Endodermal cell (in vitro differentiated cells): ENCODE data around the gene RABGGTA. TPM values are rescaled to one million over a fixed set of nuclear protein-coding genes. Genes with fewer than 3 reads are reported as not detected.

Experiments used
- DNase-seq: peaks from one replicate; pipeline ENCODE4 v3.0.0-alpha.2; 2017
- H3K27ac ChIP-seq: 2 replicates; pipeline ENCODE4 v1.5.1; 2013; ENCODE audit warnings: mild to moderate bottlenecking, low read depth, low read length, moderate library complexity
- H3K27me3 ChIP-seq: 2 replicates; pipeline ENCODE4 v1.6.1; 2013; ENCODE audit warnings: mild to moderate bottlenecking, low read length, moderate library complexity; ENCODE audit not compliant: insufficient read depth, control insufficient read depth, poor library complexity, severe bottlenecking
- H3K36me3 ChIP-seq: 2 replicates; pipeline ENCODE4 v1.7.0; 2013; ENCODE audit warnings: mild to moderate bottlenecking, low read length, moderate library complexity; ENCODE audit not compliant: control insufficient read depth, insufficient read depth
- H3K4me1 ChIP-seq: one replicate; pipeline ENCODE4 v1.7.0; 2013; ENCODE audit warnings: low read length; ENCODE audit not compliant: control insufficient read depth, insufficient read depth
- H3K4me3 ChIP-seq: 2 replicates; pipeline ENCODE4 v1.5.1; 2013; ENCODE audit warnings: mild to moderate bottlenecking, low read length, moderate library complexity
- H3K9ac ChIP-seq: 2 replicates; pipeline ENCODE4 v1.6.1; 2013; ENCODE audit warnings: mild to moderate bottlenecking, low read length, moderate library complexity; ENCODE audit not compliant: poor library complexity, severe bottlenecking; ENCODE audit errors: extremely low read depth
- H3K9me3 ChIP-seq: 2 replicates; pipeline ENCODE4 v1.6.1; 2013; ENCODE audit warnings: mild to moderate bottlenecking, low read length, moderate library complexity; ENCODE audit not compliant: control insufficient read depth
- H3K27ac Mint-ChIP-seq: 2 replicates; pipeline ENCODE4 v1.8.0; 2020; ENCODE audit warnings: mixed read lengths
- H3K27me3 Mint-ChIP-seq: 2 replicates; pipeline ENCODE4 v1.8.0; 2021; ENCODE audit warnings: mild to moderate bottlenecking, mixed read lengths; ENCODE audit not compliant: insufficient read depth
- H3K36me3 Mint-ChIP-seq: 2 replicates; pipeline ENCODE4 v1.8.0; 2020; ENCODE audit warnings: low read depth, mixed read lengths
- H3K4me1 Mint-ChIP-seq: 2 replicates; pipeline ENCODE4 v1.8.0; 2020; ENCODE audit warnings: mixed read lengths
- H3K4me3 Mint-ChIP-seq: 2 replicates; pipeline ENCODE4 v1.8.0; 2020; ENCODE audit warnings: mild to moderate bottlenecking, moderate library complexity, mixed read lengths
- H3K9me3 Mint-ChIP-seq: 2 replicates; pipeline ENCODE4 v1.8.0; 2020; ENCODE audit warnings: mild to moderate bottlenecking, mixed read lengths
- WGBS, 2 experiments: methylation state at CpG; one replicate each; pipeline versions ENCODE4 v1.1.5 to v1.1.7; 2013; ENCODE audit warnings: missing lambda C conversion rate in 2 of 2, mixed read lengths in 1 of 2; ENCODE audit not compliant: insufficient coverage in 1 of 2, insufficient read length in 1 of 2; 5-methylcytosine and 5-hydroxymethylcytosine counted together
- total RNA-seq, 2 donors: library from RNA; stranded (reverse); fragmentation: NEBNext Ultra II Directional in 1 of 2; extraction: Animal tissue kit (Norgen Biotek cat#: 25700) in 1 of 2; gene quantifications; 2 replicates in 1 of 2; 3 replicates in 1 of 2; pipeline ENCODE4 v1.2.1, GENCODE V29; 2021
- TF ChIP-seq, protein P1 (sequence below): fragments of 200-600 bp; sonication (generic); conservative IDR thresholded peaks from 2 replicates; pipeline ENCODE4 v1.5.0; 2021; ENCODE audit warnings: antibody characterized with exemption, mild to moderate bottlenecking

RABGGTA gene
- total RNA-seq, 2 donors from 2014 or later: 20.2 to 20.5 TPM

DNA sequence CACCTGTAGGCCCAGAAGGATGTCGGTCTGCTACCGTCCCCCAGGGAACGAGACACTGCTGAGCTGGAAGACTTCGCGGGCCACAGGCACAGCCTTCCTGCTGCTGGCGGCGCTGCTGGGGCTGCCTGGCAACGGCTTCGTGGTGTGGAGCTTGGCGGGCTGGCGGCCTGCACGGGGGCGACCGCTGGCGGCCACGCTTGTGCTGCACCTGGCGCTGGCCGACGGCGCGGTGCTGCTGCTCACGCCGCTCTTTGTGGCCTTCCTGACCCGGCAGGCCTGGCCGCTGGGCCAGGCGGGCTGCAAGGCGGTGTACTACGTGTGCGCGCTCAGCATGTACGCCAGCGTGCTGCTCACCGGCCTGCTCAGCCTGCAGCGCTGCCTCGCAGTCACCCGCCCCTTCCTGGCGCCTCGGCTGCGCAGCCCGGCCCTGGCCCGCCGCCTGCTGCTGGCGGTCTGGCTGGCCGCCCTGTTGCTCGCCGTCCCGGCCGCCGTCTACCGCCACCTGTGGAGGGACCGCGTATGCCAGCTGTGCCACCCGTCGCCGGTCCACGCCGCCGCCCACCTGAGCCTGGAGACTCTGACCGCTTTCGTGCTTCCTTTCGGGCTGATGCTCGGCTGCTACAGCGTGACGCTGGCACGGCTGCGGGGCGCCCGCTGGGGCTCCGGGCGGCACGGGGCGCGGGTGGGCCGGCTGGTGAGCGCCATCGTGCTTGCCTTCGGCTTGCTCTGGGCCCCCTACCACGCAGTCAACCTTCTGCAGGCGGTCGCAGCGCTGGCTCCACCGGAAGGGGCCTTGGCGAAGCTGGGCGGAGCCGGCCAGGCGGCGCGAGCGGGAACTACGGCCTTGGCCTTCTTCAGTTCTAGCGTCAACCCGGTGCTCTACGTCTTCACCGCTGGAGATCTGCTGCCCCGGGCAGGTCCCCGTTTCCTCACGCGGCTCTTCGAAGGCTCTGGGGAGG lies 39.5 kb upstream of the RABGGTA start, which contains the start of gene LTB4R:
Gene LTB4R, plus strand, starts transcription at position 857 of the 959 bp plus-strand sequence. CDS start 4,150 bp downstream, outside the sequence.
- no peak for DNase-seq
- no peaks in the 10 kb centered on the region for H3K27me3 ChIP-seq
- Mint-ChIP-seq H3K4me1 (peaks cover 10% of the 10 kb centered on the region), H3K27me3 (peaks cover 17% of the 10 kb centered on the region), H3K9me3 (no peaks in the 10 kb centered on the region), H3K4me3 (no peak within 1 kb of the TSS), H3K27ac (no peak within 1 kb of the TSS), H3K36me3 (peaks cover 22% of the 10 kb centered on the region)
- no peaks in the 10 kb centered on the region for H3K4me1 ChIP-seq
- no peak within 1 kb of the TSS for H3K9ac ChIP-seq
- 96 to 97% methylated on average over 73 to 99 of the region's 99 CpGs for WGBS, 2 experiments
- no peak within 1 kb of the TSS for H3K4me3 ChIP-seq
- no peaks in the 10 kb centered on the region for H3K9me3 ChIP-seq
- TF ChIP-seq, protein P1, sequence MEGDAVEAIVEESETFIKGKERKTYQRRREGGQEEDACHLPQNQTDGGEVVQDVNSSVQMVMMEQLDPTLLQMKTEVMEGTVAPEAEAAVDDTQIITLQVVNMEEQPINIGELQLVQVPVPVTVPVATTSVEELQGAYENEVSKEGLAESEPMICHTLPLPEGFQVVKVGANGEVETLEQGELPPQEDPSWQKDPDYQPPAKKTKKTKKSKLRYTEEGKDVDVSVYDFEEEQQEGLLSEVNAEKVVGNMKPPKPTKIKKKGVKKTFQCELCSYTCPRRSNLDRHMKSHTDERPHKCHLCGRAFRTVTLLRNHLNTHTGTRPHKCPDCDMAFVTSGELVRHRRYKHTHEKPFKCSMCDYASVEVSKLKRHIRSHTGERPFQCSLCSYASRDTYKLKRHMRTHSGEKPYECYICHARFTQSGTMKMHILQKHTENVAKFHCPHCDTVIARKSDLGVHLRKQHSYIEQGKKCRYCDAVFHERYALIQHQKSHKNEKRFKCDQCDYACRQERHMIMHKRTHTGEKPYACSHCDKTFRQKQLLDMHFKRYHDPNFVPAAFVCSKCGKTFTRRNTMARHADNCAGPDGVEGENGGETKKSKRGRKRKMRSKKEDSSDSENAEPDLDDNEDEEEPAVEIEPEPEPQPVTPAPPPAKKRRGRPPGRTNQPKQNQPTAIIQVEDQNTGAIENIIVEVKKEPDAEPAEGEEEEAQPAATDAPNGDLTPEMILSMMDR: no peak
- H3K36me3 ChIP-seq: peaks cover 23% of the 10 kb centered on the region
- H3K27ac ChIP-seq: no peak within 1 kb of the TSS

DNA sequence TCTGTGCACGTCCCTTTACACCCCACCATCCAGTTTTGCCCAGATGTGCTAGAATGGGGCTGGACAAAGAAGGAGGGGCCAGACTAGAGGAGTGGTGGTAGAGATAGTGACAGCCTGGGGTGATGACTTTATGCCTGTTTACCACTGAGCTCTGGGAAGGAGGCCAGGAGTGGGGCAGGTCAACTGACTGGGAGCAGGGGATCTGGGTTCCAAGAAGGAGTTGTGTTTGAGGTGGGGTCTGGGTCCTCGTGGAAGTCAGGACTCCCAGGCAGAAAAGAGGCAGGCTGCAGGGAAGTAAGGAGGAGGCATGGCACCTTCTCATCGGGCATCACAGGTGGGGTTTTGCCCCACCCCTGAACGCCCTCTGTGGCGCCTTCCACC lies 38.9 kb upstream of the RABGGTA start:
- H3K4me1 ChIP-seq: no peaks in the 10 kb centered on the region
- H3K27ac ChIP-seq: no peak overlapping the region
- Mint-ChIP-seq H3K27me3 (peaks cover 10% of the 10 kb centered on the region), H3K36me3 (peaks cover 29% of the 10 kb centered on the region), H3K9me3 (no peaks in the 10 kb centered on the region), H3K4me1 (peaks cover 10% of the 10 kb centered on the region), H3K4me3 (no peak overlapping the region), H3K27ac (no peak overlapping the region)
- H3K9me3 ChIP-seq: no peaks in the 10 kb centered on the region
- 94 to 100% methylated on average over 1 to 5 of the region's 5 CpGs for WGBS, 2 experiments
- peaks cover 29% of the 10 kb centered on the region for H3K36me3 ChIP-seq
- DNase-seq: no peak
- TF ChIP-seq, protein P1: no peak
- H3K27me3 ChIP-seq: no peaks in the 10 kb centered on the region
- no peak overlapping the region for H3K4me3 ChIP-seq
- H3K9ac ChIP-seq: no peak overlapping the region

- Histone ChIP-seq H3K9me3 (no peaks in the 10 kb centered on the region), H3K4me3 (no peak within 1 kb of the TSS), H3K36me3 (peaks cover 34% of the 10 kb centered on the region), H3K9ac (no peak within 1 kb of the TSS), H3K27me3 (no peaks in the 10 kb centered on the region), H3K27ac (no peak within 1 kb of the TSS), H3K4me1 (no peaks in the 10 kb centered on the region)
- H3K36me3 Mint-ChIP-seq: peaks cover 34% of the 10 kb centered on the region
- DNase-seq: no peak
- H3K27ac Mint-ChIP-seq: no peak within 1 kb of the TSS
- peaks cover 4% of the 10 kb centered on the region for H3K27me3 Mint-ChIP-seq
- TF ChIP-seq, protein P1: no peak
- no peak within 1 kb of the TSS for H3K4me3 Mint-ChIP-seq
- no peaks in the 10 kb centered on the region for H3K9me3 Mint-ChIP-seq
- H3K4me1 Mint-ChIP-seq: peaks cover 10% of the 10 kb centered on the region
- 88 to 100% methylated on average over 1 to 5 of the region's 5 CpGs for WGBS, 2 experiments
These were observed 38.3 kb upstream of the RABGGTA start, which contains the start of gene LTB4R2 for GRCh38 chr14:24309538-24310264. Gene LTB4R2, plus strand, starts transcription at chr14:24310140. Its CDS starts 525 bp downstream, at chr14:24310665.
